Measurements from ENCODE around the gene SLC6A8. TPM values are rescaled to one million over a fixed set of nuclear protein-coding genes. Genes with fewer than 3 reads are reported as not detected.

SLC6A8 gene
- total RNA-seq, 1 experiment from 2014 or later: 27.4 TPM

GRCh38 chrX:153722704-153723350 is 35.1 kb downstream of the SLC6A8 start:
- CTCF ChIA-PET: interaction anchor here (1.0 kb wide), 1 partner anchor 14 kb away, joined by 3 read pairs; no protein-coding TSS in a partner anchor
- H3K9me3 Mint-ChIP-seq (ENCODE audit: low read depth, unreplicated experiment): no peaks in the 10 kb centered on the region
- peak overlapping the region; percentile 79 for H3K27ac Mint-ChIP-seq (ENCODE audit: unreplicated experiment)
- peak overlapping the region; percentile 84 for H3K4me3 Mint-ChIP-seq (ENCODE audit: low read depth, unreplicated experiment)
- TF ChIP-seq, protein P1, sequence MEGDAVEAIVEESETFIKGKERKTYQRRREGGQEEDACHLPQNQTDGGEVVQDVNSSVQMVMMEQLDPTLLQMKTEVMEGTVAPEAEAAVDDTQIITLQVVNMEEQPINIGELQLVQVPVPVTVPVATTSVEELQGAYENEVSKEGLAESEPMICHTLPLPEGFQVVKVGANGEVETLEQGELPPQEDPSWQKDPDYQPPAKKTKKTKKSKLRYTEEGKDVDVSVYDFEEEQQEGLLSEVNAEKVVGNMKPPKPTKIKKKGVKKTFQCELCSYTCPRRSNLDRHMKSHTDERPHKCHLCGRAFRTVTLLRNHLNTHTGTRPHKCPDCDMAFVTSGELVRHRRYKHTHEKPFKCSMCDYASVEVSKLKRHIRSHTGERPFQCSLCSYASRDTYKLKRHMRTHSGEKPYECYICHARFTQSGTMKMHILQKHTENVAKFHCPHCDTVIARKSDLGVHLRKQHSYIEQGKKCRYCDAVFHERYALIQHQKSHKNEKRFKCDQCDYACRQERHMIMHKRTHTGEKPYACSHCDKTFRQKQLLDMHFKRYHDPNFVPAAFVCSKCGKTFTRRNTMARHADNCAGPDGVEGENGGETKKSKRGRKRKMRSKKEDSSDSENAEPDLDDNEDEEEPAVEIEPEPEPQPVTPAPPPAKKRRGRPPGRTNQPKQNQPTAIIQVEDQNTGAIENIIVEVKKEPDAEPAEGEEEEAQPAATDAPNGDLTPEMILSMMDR (IDR thresholded peaks at IDR 0.05; ENCODE audit: unreplicated experiment): no peak
- H3K27me3 Mint-ChIP-seq (ENCODE audit: unreplicated experiment): no peaks in the 10 kb centered on the region
- DNase-seq: peak; percentile 56
- no TSS peak for BruUV-seq (replicated peaks)
- H3K4me1 Mint-ChIP-seq (ENCODE audit: low read depth, unreplicated experiment): peaks cover 20% of the 10 kb centered on the region
- intact Hi-C loops (cut with micrococcal nuclease; ENCODE audit: unreplicated experiment): no loop called here
- H3K36me3 Mint-ChIP-seq (ENCODE audit: insufficient read depth, unreplicated experiment): peaks cover 58% of the 10 kb centered on the region

DNA sequence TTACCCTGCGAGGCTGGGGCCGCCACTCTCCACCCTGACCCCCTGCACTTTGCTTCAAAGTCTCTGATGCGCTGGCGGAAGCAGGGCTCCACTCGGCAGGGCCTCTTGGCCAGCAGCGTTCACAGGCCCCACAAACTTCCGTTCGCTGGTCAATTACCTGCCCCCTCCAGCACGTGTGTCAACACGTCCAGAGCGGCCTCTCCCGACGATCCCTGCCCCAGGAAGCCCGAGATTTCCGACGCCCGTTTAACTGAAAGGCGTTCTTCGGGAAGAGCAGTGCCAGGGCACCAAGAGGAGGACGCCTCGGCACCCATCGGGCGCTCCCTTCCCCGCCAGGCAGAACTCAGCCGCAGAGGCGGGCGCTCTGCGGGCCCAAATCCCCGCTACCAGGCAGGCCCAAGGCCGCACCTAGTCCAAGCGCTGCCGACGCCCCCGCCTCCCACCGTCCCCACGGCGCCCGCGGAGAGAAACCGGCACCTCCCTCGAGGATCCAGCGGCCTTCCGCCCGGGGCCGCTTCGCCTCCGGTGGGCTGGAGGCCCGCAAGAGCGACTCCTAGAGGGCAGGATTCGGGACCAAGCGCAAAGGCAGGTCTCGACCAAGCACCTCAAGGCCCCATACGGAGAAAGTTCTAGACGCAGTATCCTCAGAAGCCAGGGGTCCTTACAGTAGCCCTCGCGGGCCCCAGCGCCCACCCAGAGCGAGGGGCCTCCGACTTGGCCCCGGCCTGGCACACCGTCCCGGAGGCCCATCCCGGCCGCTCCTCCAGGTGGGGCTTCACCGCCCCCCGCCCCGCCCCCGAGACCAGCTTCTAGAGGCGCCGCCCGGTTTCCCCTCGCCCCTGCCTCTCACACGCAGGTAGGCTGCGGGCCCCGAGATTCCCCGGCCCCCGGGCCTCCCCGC is 35.9 kb downstream of the SLC6A8 start:
- H3K4me1 Mint-ChIP-seq (ENCODE audit: low read depth, unreplicated experiment): peaks cover 20% of the 10 kb centered on the region
- intact Hi-C loops (cut with micrococcal nuclease; ENCODE audit: unreplicated experiment): no loop called here
- CTCF ChIA-PET: interaction anchor here (0.6 to 1.0 kb wide), 4 partner anchors 13 to 15 kb away, joined by 3 read pairs; no protein-coding TSS in a partner anchor
- H3K27ac Mint-ChIP-seq (ENCODE audit: unreplicated experiment): peak overlapping the region; percentile 79
- TF ChIP-seq, protein P1 (IDR thresholded peaks at IDR 0.05; ENCODE audit: unreplicated experiment): peak; percentile 38
- BruUV-seq (replicated peaks): no TSS peak
- peak overlapping the region; percentile 84 for H3K4me3 Mint-ChIP-seq (ENCODE audit: low read depth, unreplicated experiment)
- no peaks in the 10 kb centered on the region for H3K27me3 Mint-ChIP-seq (ENCODE audit: unreplicated experiment)
- peaks cover 55% of the 10 kb centered on the region for H3K36me3 Mint-ChIP-seq (ENCODE audit: insufficient read depth, unreplicated experiment)
- DNase-seq: peak; percentile 63
- H3K9me3 Mint-ChIP-seq (ENCODE audit: low read depth, unreplicated experiment): no peaks in the 10 kb centered on the region

DNA sequence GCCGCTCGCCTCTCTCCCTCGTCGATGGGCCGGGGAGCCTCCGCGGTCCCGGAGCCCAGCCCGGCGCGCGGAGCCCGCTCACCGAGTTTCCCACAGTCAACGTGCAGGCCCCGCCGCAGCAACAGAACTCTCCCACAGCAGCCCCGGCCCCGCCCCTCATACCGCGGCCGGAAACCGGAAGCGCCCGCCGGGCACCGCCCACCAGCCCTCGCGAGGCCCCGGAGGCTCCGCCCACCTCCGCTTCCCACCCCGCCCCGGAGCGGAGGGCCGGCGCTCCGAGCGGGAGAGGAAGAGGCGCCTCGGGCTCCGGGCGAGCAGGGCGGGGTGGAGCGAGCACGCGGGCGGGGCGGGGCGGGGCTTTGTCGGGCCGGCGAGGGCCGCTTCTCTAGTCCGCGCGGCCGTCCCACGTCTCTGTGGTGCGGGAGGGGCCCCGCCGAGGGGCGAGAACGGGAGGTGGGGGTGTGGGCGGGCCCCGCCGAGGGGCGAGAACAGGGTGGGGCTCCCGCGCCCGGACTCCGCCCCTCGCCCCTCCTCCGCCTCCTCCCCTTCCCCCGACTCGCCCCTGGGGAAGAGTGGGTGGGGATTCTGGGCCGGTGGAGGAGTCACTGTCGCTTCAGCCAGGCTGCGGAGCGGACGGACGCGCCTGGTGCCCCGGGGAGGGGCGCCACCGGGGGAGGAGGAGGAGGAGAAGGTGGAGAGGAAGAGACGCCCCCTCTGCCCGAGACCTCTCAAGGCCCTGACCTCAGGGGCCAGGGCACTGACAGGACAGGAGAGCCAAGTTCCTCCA is 36.7 kb downstream of the SLC6A8 start, which contains the start of the genes ABCD1 and BCAP31:
ABCD1 (plus strand) TSS at position 605 of the 787 bp plus-strand sequence. CDS start 411 bp downstream, outside the sequence.
BCAP31 (minus strand) TSS at position 136 of the 787 bp plus-strand sequence. CDS start 1,143 bp downstream, outside the sequence.
- intact Hi-C loops (cut with micrococcal nuclease; ENCODE audit: unreplicated experiment): no loop called here

More for the DNA sequence above, 36.7 kb downstream of the SLC6A8 start, which contains the start of the genes ABCD1 and BCAP31:
- Mint-ChIP-seq H3K9me3 (ENCODE audit: low read depth, unreplicated experiment) (no peaks in the 10 kb centered on the region), H3K4me1 (ENCODE audit: low read depth, unreplicated experiment) (peaks cover 20% of the 10 kb centered on the region), H3K27me3 (ENCODE audit: unreplicated experiment) (no peaks in the 10 kb centered on the region), H3K4me3 (ENCODE audit: low read depth, unreplicated experiment) (peak within 1 kb of the TSS; percentile 84), H3K27ac (ENCODE audit: unreplicated experiment) (peak within 1 kb of the TSS; percentile 79), H3K36me3 (ENCODE audit: insufficient read depth, unreplicated experiment) (peaks cover 47% of the 10 kb centered on the region)
- DNase-seq: peak; percentile 95
- TF ChIP-seq, protein P1 (IDR thresholded peaks at IDR 0.05; ENCODE audit: unreplicated experiment): no peak
- no TSS peak for BruUV-seq (replicated peaks)
- CTCF ChIA-PET: interaction anchor here (0.6 to 0.7 kb wide), 3 partner anchors 12 to 15 kb away, joined by 3 read pairs; no protein-coding TSS in a partner anchor

All from Calu3 (cell line).